NCI-H2029 treated with DMSO at 0.1 percent for 48 hours (cell line): ENCODE data around the gene NSMCE3.

Experiments used
- DNase-seq: peaks from one replicate; lab custom pipeline; 2025; lab: John Stamatoyannopoulos, UW

Gene NSMCE3

GRCh38 chr15:29269485-29270168 lies at the start of gene NSMCE3:
Gene NSMCE3, minus strand, starts transcription at chr15:29269822. Its CDS starts 117 bp downstream, at chr15:29269705.
- DNase-seq = peak; percentile 15

- DNase-seq = no peak
These were observed 46.8 kb upstream of the NSMCE3 start for GRCh38 chr15:29316422-29316821.

GRCh38 chr15:29312387-29312786 lies 42.8 kb upstream of the NSMCE3 start:
- no peak for DNase-seq

- no peak for DNase-seq
These were observed 42.1 kb upstream of the NSMCE3 start for GRCh38 chr15:29311696-29312095.

GRCh38 chr15:29309139-29309538 lies 39.5 kb upstream of the NSMCE3 start:
- DNase-seq = no peak

- DNase-seq = no peak
These were observed 38.7 kb upstream of the NSMCE3 start for GRCh38 chr15:29308299-29308698.

- no peak for DNase-seq
These were observed 35.9 kb upstream of the NSMCE3 start for GRCh38 chr15:29305556-29305955.

GRCh38 chr15:29302871-29303270 lies 33.2 kb upstream of the NSMCE3 start:
- DNase-seq = no peak

- no peak for DNase-seq
These were observed 30.2 kb upstream of the NSMCE3 start for GRCh38 chr15:29299784-29300183.

- no peak for DNase-seq
These were observed 29.7 kb upstream of the NSMCE3 start for GRCh38 chr15:29299331-29299730.

GRCh38 chr15:29294732-29295325 lies 25.2 kb upstream of the NSMCE3 start:
- no peak for DNase-seq

GRCh38 chr15:29291067-29291845 lies 21.6 kb upstream of the NSMCE3 start:
- no peak for DNase-seq

GRCh38 chr15:29289173-29289572 lies 19.6 kb upstream of the NSMCE3 start:
- DNase-seq = no peak

- no peak for DNase-seq
These were observed 15.8 kb upstream of the NSMCE3 start for GRCh38 chr15:29285386-29285785.

GRCh38 chr15:29283381-29283780 lies 13.8 kb upstream of the NSMCE3 start:
- no peak for DNase-seq

GRCh38 chr15:29280514-29280913 lies 10.9 kb upstream of the NSMCE3 start:
- no peak for DNase-seq

GRCh38 chr15:29278436-29279105 lies 8.9 kb upstream of the NSMCE3 start:
- DNase-seq = no peak

- no peak for DNase-seq
These were observed 6.7 kb upstream of the NSMCE3 start for GRCh38 chr15:29276366-29276765.

- no peak for DNase-seq
These were observed 6.2 kb upstream of the NSMCE3 start for GRCh38 chr15:29275855-29276254.

- DNase-seq = no peak
These were observed 5.3 kb upstream of the NSMCE3 start for GRCh38 chr15:29274946-29275345.

- DNase-seq = no peak
These were observed 2.6 kb upstream of the NSMCE3 start for GRCh38 chr15:29272219-29272618.

GRCh38 chr15:29270976-29271375 lies 1.4 kb upstream of the NSMCE3 start:
- DNase-seq = no peak
